Hepatocyte (in vitro differentiated cells): ENCODE data around the gene SUMF2.

ENCODE experiments used
- CTCF ChIP-seq: fragments of 200-600 bp; sonication (generic); IDR thresholded peaks from 2 replicates; pipeline ENCODE4 v1.5.1; 2016; ENCODE audit warnings: antibody characterized with exemption, mild to moderate bottlenecking; ENCODE audit not compliant: poor library complexity
- EZH2 ChIP-seq: fragments of 200-600 bp; sonication (generic); IDR thresholded peaks from 2 replicates; pipeline ENCODE4 v1.6.1; 2016; ENCODE audit warnings: antibody characterized with exemption, mild to moderate bottlenecking, borderline replicate concordance

GRCh38 chr7:56091591-56091990, 27.5 kb downstream of the SUMF2 start:
- TF ChIP-seq EZH2, result no peak
- TF ChIP-seq CTCF, result no peak
